ENCODE results near the gene CHPT1. TPM values are rescaled to one million over a fixed set of nuclear protein-coding genes. Genes with fewer than 3 reads are reported as not detected.

Gene CHPT1
- total RNA-seq, 1 donor from 2014 or later: 65.3 TPM

DNA sequence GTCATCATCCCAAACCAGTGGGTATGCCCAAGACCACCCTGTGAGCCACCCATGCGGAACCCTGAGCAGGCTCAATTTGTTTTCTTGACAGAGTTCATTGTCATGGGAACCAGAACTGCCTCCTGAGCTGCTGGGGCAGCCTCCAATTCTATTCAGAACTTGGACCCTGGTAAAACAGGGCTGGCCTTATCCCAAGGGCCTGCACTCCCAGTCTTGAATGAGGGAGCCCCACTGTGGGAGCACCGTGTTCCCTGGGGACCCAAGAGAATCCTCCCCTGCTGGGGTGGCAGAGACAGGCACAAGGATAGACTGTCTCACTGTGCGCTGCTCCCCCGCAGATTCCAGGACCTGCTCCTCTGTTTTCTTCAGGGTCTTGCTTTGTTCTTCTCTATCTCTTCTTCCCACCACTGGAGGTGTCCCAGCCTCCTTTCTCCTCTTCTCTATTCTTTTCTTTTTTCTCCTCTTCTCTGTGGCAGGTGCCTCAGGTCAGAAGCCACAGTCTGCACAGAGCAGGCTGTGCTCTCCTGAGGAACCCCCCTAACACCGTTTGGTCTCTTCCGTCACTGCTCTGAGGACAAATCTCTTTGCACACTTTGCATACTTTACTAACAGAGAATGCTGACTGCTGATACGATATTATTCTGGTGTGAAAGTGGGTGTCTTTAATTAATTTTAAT, 31.2 kb upstream of the CHPT1 start:
- H3K4me3 ChIP-seq: no peak overlapping the region
- TF ChIP-seq, protein P1, sequence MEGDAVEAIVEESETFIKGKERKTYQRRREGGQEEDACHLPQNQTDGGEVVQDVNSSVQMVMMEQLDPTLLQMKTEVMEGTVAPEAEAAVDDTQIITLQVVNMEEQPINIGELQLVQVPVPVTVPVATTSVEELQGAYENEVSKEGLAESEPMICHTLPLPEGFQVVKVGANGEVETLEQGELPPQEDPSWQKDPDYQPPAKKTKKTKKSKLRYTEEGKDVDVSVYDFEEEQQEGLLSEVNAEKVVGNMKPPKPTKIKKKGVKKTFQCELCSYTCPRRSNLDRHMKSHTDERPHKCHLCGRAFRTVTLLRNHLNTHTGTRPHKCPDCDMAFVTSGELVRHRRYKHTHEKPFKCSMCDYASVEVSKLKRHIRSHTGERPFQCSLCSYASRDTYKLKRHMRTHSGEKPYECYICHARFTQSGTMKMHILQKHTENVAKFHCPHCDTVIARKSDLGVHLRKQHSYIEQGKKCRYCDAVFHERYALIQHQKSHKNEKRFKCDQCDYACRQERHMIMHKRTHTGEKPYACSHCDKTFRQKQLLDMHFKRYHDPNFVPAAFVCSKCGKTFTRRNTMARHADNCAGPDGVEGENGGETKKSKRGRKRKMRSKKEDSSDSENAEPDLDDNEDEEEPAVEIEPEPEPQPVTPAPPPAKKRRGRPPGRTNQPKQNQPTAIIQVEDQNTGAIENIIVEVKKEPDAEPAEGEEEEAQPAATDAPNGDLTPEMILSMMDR (IDR thresholded peaks at IDR 0.05): no peak
- intact Hi-C loops (cut with DNase I): no loop called here
- H3K4me1 ChIP-seq: peaks cover 4% of the 10 kb centered on the region
- no peak overlapping the region for H3K27ac ChIP-seq
- H3K36me3 ChIP-seq: no peaks in the 10 kb centered on the region
- H3K27me3 ChIP-seq (ENCODE audit: low read depth): no peaks in the 10 kb centered on the region
- DNase-seq: no peak
- ATAC-seq: no peak
- no peaks in the 10 kb centered on the region for H3K9me3 ChIP-seq

DNA sequence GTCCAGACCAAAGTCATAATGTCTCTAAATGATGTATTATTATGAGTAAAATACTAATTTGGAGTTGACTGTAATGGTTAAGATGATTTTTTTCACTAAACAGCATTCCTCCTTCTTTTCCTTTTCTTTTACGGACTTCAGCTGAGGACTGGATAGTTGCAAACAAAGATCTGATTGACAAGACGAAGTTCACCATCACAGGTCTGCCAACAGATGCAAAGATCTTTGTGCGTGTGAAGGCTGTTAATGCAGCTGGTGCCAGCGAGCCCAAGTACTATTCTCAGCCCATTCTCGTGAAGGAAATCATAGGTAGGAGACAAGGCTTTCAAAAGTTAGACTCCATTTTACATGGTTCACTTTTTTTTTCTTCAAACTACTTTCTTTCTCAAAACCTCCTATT, 29.8 kb upstream of the CHPT1 start:
- Histone ChIP-seq H3K36me3 (no peaks in the 10 kb centered on the region), H3K4me3 (no peak overlapping the region), H3K27me3 (ENCODE audit: low read depth) (no peaks in the 10 kb centered on the region), H3K9me3 (no peaks in the 10 kb centered on the region), H3K4me1 (peaks cover 4% of the 10 kb centered on the region), H3K27ac (no peak overlapping the region)
- intact Hi-C loops (cut with DNase I): no loop called here
- ATAC-seq (no peak), DNase-seq (no peak)
- TF ChIP-seq, protein P1 (IDR thresholded peaks at IDR 0.05): no peak

DNA sequence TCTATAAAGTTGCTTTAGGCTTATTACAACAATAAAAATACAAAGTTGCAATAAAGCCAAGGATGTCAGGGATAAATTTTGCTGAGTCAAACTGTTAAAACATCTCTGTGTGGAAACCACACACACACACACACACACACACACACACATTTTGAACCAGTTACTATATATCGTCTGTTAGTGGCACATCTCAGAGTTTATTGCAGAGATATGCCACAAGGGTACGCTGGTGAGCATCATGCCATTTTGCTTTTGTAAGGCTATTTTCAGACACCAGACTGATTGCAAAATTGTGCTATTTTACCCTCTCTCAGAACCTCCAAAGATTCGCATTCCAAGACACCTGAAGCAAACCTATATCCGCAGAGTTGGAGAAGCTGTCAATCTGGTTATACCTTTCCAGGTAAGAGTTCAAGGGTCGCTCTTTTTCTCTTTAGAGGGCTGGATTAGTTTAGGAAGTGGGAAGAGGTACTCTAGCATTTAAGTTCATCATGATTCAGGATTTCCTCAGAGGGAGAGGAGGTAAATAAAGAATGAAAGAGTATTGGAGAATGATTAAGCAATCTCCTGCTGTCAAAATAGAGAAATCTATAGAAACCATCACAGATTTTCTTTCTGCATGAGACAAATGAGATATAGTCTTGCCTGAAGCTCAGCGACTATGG, 27.3 kb upstream of the CHPT1 start:
- H3K27me3 ChIP-seq (ENCODE audit: low read depth): no peaks in the 10 kb centered on the region
- H3K4me3 ChIP-seq: no peak overlapping the region
- ATAC-seq (peak; percentile 84 to 89), DNase-seq (no peak)
- TF ChIP-seq, protein P1 (IDR thresholded peaks at IDR 0.05): peak; percentile 55
- peaks cover 4% of the 10 kb centered on the region for H3K4me1 ChIP-seq
- intact Hi-C loops (cut with DNase I): no loop called here
- no peaks in the 10 kb centered on the region for H3K36me3 ChIP-seq
- no peak overlapping the region for H3K27ac ChIP-seq
- no peaks in the 10 kb centered on the region for H3K9me3 ChIP-seq

DNA sequence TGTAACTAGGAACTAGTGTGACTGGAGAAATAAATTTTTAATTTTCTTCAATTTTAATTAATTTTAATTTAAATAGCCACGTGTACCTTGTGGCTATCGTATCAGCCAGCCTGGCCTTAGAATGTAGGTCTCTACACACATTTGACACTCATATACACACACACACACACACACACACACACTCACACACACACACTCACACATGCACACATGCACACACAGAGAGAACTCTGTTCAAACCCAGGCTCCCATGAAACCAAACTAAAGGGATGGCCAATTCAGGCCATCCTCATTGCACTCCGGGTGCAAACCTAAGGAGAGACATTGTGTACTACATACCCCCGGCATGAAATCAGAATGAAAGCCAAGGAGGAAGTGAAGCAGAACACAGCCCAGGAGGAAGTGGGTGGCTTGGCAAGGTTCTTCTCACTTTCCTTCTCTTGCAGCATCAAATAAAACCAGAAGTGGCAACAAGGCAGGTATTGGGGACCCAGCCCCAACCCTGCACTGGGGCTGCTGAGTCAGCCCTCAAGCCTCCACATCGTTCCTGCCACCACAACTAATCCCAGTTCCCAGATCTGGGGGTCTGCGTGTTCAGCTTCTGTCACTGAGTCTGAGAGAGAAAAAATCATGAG, 26.2 kb upstream of the CHPT1 start:
- TF ChIP-seq, protein P1 (IDR thresholded peaks at IDR 0.05): no peak
- Histone ChIP-seq H3K27me3 (ENCODE audit: low read depth) (no peaks in the 10 kb centered on the region), H3K36me3 (no peaks in the 10 kb centered on the region), H3K4me1 (peaks cover 4% of the 10 kb centered on the region), H3K4me3 (no peak overlapping the region), H3K9me3 (no peaks in the 10 kb centered on the region), H3K27ac (peak overlapping the region; percentile 13)
- intact Hi-C loops (cut with DNase I): no loop called here
- ATAC-seq (peak; percentile 85 to 87), DNase-seq (peak; percentile 55)

DNA sequence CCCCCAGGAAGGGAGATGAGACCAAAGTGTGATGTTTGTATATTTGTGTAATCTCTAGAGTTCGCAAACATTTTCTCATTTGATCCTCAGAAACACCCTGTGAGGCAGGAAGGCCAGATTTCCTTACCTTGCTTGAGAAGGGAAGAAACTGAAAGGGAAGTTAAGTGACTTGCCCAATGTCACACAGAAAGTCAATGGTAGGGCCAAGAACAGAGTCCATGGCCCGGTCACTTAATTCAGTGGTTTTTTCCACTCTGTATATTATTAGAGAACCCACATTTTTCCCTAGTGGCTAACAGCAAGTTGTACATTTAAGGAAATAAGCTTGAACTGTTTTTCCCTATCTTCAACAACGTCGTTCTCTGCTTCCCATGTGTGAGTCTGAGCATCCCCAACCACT, 25.6 kb upstream of the CHPT1 start:
- Histone ChIP-seq H3K36me3 (no peaks in the 10 kb centered on the region), H3K27me3 (ENCODE audit: low read depth) (no peaks in the 10 kb centered on the region), H3K4me1 (peaks cover 4% of the 10 kb centered on the region), H3K27ac (peak overlapping the region; percentile 13), H3K4me3 (no peak overlapping the region), H3K9me3 (no peaks in the 10 kb centered on the region)
- peak; percentile 40 to 55 for ATAC-seq
- intact Hi-C loops (cut with DNase I): no loop called here
- no peak for DNase-seq
- TF ChIP-seq, protein P1 (IDR thresholded peaks at IDR 0.05): no peak

All from lower lobe of right lung (tissue), 2 donors.